Measurements from ENCODE around the gene PHKA2.

DNA sequence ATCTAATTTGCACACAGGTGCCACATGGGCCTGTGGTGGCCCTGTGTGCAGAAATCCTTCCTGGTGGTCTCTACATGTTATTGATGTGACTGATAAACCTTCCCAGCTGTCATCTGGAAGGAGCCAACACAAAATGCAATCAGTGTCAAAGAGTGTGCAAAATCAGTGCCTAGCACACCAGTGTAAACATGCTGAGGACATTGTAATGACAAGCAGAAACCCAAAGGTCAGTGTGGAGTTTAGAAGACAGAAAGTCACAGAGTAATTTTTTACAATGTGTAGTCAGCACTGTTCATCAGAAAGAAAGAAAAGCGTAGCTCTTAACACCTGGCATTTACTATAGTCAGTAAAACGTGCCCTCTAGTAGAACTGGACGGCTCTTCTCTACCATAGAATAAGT, 50.3 kb downstream of the PHKA2 start:
- TF ChIP-seq POLR2A (IDR thresholded peaks at IDR 0.05), result no peak
- TF ChIP-seq, protein P1, sequence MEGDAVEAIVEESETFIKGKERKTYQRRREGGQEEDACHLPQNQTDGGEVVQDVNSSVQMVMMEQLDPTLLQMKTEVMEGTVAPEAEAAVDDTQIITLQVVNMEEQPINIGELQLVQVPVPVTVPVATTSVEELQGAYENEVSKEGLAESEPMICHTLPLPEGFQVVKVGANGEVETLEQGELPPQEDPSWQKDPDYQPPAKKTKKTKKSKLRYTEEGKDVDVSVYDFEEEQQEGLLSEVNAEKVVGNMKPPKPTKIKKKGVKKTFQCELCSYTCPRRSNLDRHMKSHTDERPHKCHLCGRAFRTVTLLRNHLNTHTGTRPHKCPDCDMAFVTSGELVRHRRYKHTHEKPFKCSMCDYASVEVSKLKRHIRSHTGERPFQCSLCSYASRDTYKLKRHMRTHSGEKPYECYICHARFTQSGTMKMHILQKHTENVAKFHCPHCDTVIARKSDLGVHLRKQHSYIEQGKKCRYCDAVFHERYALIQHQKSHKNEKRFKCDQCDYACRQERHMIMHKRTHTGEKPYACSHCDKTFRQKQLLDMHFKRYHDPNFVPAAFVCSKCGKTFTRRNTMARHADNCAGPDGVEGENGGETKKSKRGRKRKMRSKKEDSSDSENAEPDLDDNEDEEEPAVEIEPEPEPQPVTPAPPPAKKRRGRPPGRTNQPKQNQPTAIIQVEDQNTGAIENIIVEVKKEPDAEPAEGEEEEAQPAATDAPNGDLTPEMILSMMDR (IDR thresholded peaks at IDR 0.05), result no peak

All from right lobe of liver (tissue), 4 donors.